ENCODE data around the gene LYPD6B.
"Not testable (repeated sequence)": the region's sequence is repeated elsewhere in the genome, so short reads cannot be mapped to it uniquely, and the experiment has no call there.

GRCh38 chr2:149256877-149257276 lies 218.4 kb downstream of the LYPD6B start:
- TF ChIP-seq CTCF (conservative IDR thresholded peaks at IDR 0.05; ENCODE audit: low read depth, low read length); EZH2 (IDR thresholded peaks at IDR 0.05; ENCODE audit: borderline replicate concordance, low read depth, low read length, poor library complexity, severe bottlenecking): not testable (repeated sequence)

All from A673 (cell line).